Measurements from ENCODE around the gene KLF6. TPM values are rescaled to one million over a fixed set of nuclear protein-coding genes. Genes with fewer than 3 reads are reported as not detected.

KLF6 gene
- total RNA-seq, 1 donor from 2014 or later, result 242 TPM

DNA sequence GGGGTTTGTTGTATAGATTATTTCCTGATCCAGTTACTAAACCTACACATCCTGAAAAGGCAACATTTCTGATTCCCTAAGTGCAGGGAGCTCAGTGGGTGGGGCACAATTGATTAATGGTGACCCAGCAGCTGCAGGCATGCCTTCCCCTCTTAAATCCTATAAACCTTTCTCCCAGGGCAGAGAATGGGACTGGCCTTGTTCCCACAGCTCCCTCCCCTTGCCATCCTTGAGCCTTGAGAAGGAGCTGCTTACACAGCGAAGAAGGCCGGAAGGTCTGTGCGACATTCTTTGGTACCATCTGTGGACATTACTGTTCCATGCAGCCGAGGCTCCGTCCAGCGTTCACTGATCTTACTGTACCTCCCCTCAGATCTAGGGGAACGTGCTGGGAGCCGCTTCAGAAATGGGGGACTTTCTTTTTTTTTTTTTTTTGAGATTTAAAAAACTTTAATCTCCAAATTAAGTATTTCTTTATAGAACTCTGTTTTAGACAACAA, 14.3 kb downstream of the KLF6 start:
- Histone ChIP-seq H3K9me3 (no peaks in the 10 kb centered on the region), H3K27me3 (ENCODE audit: low read depth) (no peaks in the 10 kb centered on the region), H3K36me3 (peaks cover 11% of the 10 kb centered on the region), H3K27ac (no peak overlapping the region), H3K4me1 (peaks cover 10% of the 10 kb centered on the region), H3K4me3 (no peak overlapping the region)
- intact Hi-C loops (cut with DNase I), result no loop called here
- ATAC-seq, result no peak
- no peak for TF ChIP-seq CTCF (IDR thresholded peaks at IDR 0.05)
- no peak for DNase-seq

DNA sequence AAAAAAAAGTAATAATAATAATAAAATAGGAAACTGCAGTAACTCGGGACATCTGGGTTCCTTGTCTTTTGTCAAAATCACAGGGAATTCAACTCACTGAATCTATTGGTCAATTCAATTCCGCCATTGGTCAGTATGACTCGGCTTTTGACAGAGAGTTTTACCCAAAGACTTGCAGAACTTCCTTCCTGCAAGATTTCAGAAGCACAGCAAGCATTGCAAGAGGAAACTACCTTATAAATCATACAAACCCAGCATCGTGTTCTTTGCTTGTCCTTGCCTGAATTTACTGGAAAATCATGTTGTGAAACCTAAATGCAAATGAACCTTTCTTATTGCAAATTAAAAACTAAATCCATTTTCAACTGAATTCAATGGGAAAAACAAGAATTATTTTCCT, 15.5 kb downstream of the KLF6 start:
- no peak overlapping the region for H3K4me3 ChIP-seq
- intact Hi-C loops (cut with DNase I), result no loop called here
- no peak for TF ChIP-seq CTCF (IDR thresholded peaks at IDR 0.05)
- DNase-seq (no peak), ATAC-seq (no peak)
- no peaks in the 10 kb centered on the region for H3K27me3 ChIP-seq (ENCODE audit: low read depth)
- peaks cover 14% of the 10 kb centered on the region for H3K4me1 ChIP-seq
- peak overlapping the region; percentile 7 for H3K27ac ChIP-seq
- no peaks in the 10 kb centered on the region for H3K9me3 ChIP-seq
- peaks cover 4% of the 10 kb centered on the region for H3K36me3 ChIP-seq

DNA sequence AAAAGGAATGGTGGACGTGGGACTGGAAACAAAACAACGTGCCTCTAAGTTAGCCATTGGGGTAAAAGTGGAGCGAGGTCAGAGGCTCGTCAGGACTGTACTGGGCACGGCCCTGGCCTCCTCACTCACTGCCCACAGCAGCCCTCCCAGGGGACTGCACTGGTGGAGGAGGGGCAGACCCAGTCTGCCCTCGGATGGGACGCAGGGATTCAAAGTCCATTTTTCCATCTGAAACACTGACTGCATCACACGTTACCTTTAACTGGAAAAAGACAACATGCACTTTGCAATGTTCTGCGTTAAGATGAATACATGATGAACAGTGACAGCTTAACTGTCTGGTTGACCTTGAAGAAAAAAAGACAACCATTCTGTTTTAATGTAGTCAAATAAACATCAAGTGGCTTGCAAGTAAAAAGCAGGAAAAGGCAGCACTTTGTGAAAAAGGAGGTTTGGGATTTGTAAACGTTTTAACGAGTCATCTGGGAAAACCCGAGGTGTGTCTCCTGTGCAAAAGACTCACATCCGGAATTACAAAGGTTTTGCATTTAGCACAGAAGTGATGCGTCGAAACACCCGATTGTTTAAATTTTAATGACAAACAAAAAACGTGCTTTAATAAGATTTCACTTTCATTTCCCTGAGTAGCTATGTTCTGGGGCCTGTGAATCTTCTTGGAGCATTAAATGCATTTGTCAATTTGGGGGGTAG, 18.8 kb downstream of the KLF6 start:
- no peak for TF ChIP-seq CTCF (IDR thresholded peaks at IDR 0.05)
- intact Hi-C loops (cut with DNase I), result no loop called here
- DNase-seq (no peak), ATAC-seq (no peak)
- Histone ChIP-seq H3K36me3 (no peaks in the 10 kb centered on the region), H3K4me3 (peak overlapping the region; percentile 4), H3K4me1 (peaks cover 22% of the 10 kb centered on the region), H3K27me3 (ENCODE audit: low read depth) (no peaks in the 10 kb centered on the region), H3K9me3 (no peaks in the 10 kb centered on the region), H3K27ac (no peak overlapping the region)

- peak overlapping the region; percentile 40 for H3K27ac ChIP-seq
Measured at GRCh38 chr10:3765146-3765545, 19.9 kb downstream of the KLF6 start.

GRCh38 chr10:3764626-3765112, 20.3 kb downstream of the KLF6 start:
- no peak for TF ChIP-seq CTCF (IDR thresholded peaks at IDR 0.05)
- Histone ChIP-seq H3K27me3 (ENCODE audit: low read depth) (no peaks in the 10 kb centered on the region), H3K4me3 (no peak overlapping the region), H3K27ac (peak overlapping the region; percentile 40), H3K36me3 (no peaks in the 10 kb centered on the region), H3K4me1 (peaks cover 22% of the 10 kb centered on the region), H3K9me3 (no peaks in the 10 kb centered on the region)
- ATAC-seq (peak in 1 of 2 donors; percentile 5), DNase-seq (no peak)
- intact Hi-C loops (cut with DNase I), result no loop called here

More at GRCh38 chr10:3765146-3765545, 19.9 kb downstream of the KLF6 start:
- Histone ChIP-seq H3K4me1 (peaks cover 22% of the 10 kb centered on the region), H3K4me3 (no peak overlapping the region), H3K36me3 (no peaks in the 10 kb centered on the region), H3K9me3 (no peaks in the 10 kb centered on the region), H3K27me3 (ENCODE audit: low read depth) (no peaks in the 10 kb centered on the region)
- no peak for TF ChIP-seq CTCF (IDR thresholded peaks at IDR 0.05)
- ATAC-seq (peak in 1 of 2 donors; percentile 44), DNase-seq (no peak)
- intact Hi-C loops (cut with DNase I), result no loop called here
